Measurements from ENCODE around the gene MST1. TPM values are rescaled to one million over a fixed set of nuclear protein-coding genes. Genes with fewer than 3 reads are reported as not detected.

MST1 gene
- total RNA-seq, 1 experiment from 2014 or later = 13.8 TPM

GRCh38 chr3:49657208-49657915 is 31.9 kb downstream of the MST1 start (continued):
- no peak for TF ChIP-seq PRDM15 (CRISPR knock-in tag; IDR thresholded peaks at IDR 0.05)

- ChIA-PET CTCF (interaction anchor here (0.8 to 3.5 kb wide), 4 partner anchors 10 to 485 kb away, joined by 3 to 22 read pairs (median 12); partner anchors contain the start of gene KLHDC8B), POLR2A (no interaction called here)
- Mint-ChIP-seq H3K4me3 (no peak overlapping the region), H3K36me3 (no peaks in the 10 kb centered on the region), H3K27ac (no peak overlapping the region), H3K27me3 (ENCODE audit: low read depth) (no peaks in the 10 kb centered on the region), H3K9me3 (no peaks in the 10 kb centered on the region), H3K4me1 (no peaks in the 10 kb centered on the region)
- TF ChIP-seq ESRRA (CRISPR knock-in tag; IDR thresholded peaks at IDR 0.05; ENCODE audit: borderline replicate concordance) (no peak), TEAD4 (CRISPR knock-in tag; IDR thresholded peaks at IDR 0.05) (no peak), SP1 (CRISPR knock-in tag; conservative IDR thresholded peaks at IDR 0.05) (no peak), FOXP1 (CRISPR knock-in tag; IDR thresholded peaks at IDR 0.05; ENCODE audit: borderline replicate concordance) (no peak), ATF6 (CRISPR knock-in tag; IDR thresholded peaks at IDR 0.05) (no peak), NR2C2 (CRISPR knock-in tag; IDR thresholded peaks at IDR 0.05) (no peak), ZNF263 (CRISPR knock-in tag; IDR thresholded peaks at IDR 0.05; ENCODE audit: low read depth) (no peak), ETV6 (CRISPR knock-in tag; IDR thresholded peaks at IDR 0.05) (no peak), ZBTB43 (CRISPR knock-in tag; IDR thresholded peaks at IDR 0.05) (no peak), HMGA2 (CRISPR knock-in tag; IDR thresholded peaks at IDR 0.05) (no peak)
- TF ChIP-seq, protein P1, sequence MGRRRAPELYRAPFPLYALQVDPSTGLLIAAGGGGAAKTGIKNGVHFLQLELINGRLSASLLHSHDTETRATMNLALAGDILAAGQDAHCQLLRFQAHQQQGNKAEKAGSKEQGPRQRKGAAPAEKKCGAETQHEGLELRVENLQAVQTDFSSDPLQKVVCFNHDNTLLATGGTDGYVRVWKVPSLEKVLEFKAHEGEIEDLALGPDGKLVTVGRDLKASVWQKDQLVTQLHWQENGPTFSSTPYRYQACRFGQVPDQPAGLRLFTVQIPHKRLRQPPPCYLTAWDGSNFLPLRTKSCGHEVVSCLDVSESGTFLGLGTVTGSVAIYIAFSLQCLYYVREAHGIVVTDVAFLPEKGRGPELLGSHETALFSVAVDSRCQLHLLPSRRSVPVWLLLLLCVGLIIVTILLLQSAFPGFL (CRISPR knock-in tag; IDR thresholded peaks at IDR 0.05; ENCODE audit: borderline replicate concordance) = no peak
- TF ChIP-seq, protein P2, sequence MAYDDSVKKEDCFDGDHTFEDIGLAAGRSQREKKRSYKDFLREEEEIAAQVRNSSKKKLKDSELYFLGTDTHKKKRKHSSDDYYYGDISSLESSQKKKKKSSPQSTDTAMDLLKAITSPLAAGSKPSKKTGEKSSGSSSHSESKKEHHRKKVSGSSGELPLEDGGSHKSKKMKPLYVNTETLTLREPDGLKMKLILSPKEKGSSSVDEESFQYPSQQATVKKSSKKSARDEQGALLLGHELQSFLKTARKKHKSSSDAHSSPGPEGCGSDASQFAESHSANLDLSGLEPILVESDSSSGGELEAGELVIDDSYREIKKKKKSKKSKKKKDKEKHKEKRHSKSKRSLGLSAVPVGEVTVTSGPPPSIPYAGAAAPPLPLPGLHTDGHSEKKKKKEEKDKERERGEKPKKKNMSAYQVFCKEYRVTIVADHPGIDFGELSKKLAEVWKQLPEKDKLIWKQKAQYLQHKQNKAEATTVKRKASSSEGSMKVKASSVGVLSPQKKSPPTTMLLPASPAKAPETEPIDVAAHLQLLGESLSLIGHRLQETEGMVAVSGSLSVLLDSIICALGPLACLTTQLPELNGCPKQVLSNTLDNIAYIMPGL (CRISPR knock-in tag; IDR thresholded peaks at IDR 0.05) = no peak
- DNase-seq (ENCODE audit: low spot score) (no peak), ATAC-seq (no peak)
Measured at GRCh38 chr3:49656541-49657112, 32.6 kb downstream of the MST1 start.

Data from WTC11 (cell line).